ENCODE results near the gene CD14.
"Not testable (repeated sequence)": the region's sequence is repeated elsewhere in the genome, so short reads cannot be mapped to it uniquely, and the experiment has no call there.

CD14 gene

DNA sequence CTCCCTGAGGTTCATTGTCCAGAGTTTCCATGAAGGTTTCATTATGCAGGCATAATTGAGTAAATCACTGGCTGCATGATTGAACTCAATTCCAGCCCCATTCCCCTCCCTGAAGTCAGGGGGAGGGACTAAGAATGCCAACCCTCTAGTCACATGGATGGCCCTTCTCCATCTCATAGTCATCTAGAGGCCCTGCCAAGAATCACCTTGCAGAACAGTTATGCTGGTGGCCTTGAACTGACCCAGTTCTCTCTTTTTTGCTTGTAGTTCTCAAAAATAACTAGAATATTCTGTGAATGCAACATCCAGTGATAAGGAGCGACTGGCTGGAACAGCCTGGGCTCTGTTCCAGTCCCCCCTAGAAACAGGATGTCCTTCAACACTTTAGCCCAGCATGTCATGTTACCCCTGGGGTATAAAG is 36.6 kb downstream of the CD14 start:
- no peak for DNase-seq (ENCODE audit: low spot score)

DNA sequence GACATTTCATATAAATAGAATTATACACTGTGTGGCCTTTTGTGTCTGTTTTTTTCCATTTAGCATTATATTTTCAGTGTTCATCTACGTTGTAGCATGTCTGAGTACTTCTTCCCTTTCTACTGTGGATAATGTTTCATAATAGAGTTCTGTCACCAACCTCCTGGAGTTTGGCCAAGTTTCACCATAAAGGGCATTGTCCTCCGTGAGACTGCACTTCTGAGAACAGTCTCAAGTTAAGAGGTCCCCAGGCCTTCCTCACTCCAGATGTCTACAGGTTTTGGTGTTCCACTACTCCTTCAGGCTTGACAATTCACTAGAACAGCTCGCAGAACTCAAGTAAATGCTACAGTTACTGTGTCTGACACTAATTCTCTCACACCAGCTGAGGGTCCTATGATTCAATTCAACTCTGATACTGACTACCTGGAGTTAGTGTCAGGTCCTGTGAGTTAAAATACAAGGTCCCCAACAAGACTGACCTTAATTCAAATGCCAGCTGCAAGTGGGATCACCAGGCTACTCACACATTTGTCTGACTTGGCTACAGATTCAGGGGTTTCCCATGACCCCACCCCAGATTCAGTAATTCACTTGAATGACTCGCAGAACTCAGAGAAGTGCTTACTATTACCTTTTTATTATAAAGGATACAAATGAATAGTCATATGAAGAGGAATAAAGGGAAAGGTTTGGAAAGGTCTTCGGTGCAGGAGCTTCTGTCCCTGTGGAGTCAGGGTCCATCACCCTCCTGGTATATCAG is 37.3 kb downstream of the CD14 start:
- DNase-seq (ENCODE audit: low spot score): no peak

DNA sequence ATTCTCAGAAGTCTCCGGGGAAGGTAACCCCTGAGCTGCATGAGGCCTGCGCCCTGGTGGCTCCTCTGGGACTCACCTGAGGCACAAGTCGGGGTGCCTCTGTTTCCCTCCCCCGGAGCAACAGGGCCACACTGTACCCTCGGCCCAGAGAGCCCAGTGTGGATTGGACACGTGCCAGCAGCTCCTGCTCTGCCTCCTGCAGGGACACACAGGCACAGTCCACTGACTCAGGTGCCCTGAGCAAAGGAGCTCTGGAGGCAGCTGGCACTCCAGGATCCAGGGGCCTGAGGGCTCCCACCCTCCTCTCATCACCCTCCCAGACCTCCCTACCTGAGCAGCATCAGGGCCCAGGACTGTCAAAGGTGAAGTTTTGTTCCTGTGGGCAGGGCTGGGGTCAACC is 38.8 kb downstream of the CD14 start:
- no peak for DNase-seq (ENCODE audit: low spot score)

DNA sequence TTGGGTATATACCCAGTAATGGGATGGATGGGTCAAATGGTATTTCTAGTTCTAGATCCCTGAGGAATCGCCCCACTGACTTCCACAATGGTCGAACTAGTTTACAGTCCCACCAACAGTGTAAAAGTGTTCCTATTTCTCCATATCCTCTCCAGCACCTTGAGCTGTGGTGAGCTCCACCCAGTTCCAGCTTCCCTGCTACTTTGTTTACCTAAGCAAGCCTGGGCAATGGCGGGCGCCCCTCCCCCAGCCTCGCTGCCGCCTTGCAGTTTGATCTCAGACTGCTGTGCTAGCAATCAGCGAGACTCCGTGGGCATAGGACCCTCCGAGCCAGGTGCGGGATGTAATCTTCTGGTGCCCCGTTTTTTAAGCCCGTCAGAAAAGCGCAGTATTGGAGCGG is 39.9 kb downstream of the CD14 start:
- not testable (repeated sequence) for DNase-seq (ENCODE audit: low spot score)

DNA sequence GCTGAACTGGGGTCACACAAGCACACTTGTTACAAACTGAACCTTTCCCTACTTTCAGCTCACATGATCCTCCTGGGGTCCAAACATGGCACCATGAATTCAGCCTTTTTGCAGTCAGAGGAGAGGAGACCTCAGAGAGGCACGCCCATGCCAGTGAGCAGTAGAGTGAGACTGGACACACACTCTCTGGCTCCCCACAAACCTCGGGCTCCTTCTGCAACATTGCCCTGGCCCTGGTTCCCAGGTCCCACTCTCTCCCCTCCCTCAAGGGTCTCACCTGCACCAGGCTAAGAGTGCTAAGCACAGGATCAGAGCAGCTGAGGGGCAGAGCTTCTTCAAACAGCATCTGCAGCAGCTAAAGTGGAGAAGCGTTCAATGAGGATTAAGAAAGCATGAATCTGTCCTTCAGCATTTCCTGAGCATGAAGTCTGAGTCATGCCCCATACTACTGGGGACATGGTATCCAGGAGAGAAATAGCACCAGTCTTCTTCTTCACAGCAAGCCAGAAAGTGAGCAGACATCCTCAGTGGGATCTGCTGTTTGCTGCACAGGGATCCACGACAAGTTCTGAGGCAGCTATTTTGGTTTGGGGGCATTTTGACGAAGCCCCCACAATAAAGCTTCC is 41.1 kb downstream of the CD14 start:
- DNase-seq (ENCODE audit: low spot score): peak; percentile 62

DNA sequence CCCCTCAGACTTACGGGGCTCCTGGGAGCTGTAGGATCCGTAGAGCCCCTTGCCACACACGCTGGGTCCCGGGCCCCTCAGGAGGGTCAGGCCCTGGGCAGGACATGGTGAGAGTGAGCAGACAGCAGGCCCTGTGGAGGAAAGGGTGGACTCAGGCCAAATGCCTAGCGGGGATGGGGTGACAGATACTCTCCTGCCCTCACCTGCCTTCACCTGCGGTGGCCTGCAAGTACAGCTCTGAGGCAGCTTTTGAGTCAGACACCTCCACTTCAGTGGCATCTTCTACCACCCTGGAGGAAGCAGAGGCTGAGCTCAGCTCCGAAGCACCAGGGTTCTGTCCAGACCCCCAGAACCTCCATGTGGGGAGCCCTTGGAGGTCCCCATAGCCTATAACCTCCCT is 42.1 kb downstream of the CD14 start:
- DNase-seq (ENCODE audit: low spot score): no peak

DNA sequence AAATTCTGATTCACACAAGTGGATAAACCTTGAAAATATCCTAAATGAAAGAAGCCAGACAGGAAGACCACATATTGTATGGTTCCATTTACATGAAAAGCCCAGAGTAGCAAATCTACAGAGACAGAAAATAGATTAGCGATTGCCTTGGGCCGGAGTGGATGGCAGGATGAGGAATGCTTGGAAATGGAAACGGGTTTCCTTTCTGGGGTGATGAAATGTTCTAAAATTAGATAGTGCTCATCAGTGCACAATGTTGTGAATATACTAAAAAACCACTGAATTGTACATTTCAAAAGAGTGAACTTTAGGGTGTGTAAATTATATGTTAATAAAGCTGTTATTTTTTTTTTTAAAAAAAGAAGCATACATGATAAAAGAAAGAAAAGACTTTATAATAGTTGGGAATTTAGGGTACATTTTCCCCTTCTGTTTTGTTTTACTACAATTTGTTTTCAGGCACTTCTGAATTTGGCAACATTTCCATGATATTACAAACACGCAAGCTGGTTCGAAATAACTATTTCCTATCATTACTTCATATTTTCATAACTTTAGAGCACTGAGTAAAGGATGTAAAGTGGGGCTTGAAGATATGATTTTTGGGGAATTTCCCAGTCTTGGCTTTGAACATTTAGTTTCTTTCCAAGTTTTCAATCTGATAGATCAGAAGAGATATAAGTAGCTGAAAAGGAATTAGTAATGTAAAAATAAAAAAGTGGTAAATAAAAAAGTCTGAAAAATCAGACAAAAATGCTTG is 44.5 kb downstream of the CD14 start:
- no peak for DNase-seq (ENCODE audit: low spot score)

DNA sequence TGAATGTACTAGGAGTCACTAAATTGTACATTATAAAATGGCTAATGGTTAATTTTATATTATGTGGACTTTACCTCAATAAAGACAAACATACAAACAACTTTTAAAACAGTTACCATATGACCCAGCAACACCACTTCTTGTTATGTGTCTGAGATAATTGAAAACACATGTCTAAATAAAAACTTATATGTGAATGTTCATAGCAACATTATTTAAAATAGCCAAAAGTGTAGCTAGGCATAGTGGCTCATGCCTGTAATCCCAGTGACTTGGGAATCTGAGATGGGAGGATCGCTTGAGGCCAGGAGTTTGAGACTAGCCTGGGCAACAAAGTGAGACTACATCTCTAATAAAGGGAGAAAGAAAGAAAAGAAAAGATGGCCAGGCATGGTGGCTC is 45.5 kb downstream of the CD14 start:
- DNase-seq (ENCODE audit: low spot score): no peak

All from hepatic stellate cell (primary cell).